ENCODE data around the gene TOM1L2.

DNA sequence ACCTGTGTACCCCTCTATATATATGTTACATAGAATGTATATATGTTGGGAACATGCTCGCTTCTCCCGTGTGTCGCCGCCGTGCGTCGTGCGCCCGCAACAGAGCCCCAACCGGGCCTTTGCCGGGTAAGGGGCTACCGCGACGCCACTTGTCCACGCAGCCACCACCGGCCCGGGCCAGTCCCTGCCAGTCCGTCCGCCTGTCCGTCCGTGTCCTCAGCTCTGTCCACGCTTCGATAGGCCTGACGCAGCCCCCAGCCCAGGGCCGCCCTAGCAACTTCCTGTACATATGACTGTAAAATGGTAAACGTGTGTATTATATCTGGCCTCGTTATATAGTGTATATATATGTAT is 161.3 kb downstream of the TOM1L2 start:
- TF ChIP-seq, protein P1, sequence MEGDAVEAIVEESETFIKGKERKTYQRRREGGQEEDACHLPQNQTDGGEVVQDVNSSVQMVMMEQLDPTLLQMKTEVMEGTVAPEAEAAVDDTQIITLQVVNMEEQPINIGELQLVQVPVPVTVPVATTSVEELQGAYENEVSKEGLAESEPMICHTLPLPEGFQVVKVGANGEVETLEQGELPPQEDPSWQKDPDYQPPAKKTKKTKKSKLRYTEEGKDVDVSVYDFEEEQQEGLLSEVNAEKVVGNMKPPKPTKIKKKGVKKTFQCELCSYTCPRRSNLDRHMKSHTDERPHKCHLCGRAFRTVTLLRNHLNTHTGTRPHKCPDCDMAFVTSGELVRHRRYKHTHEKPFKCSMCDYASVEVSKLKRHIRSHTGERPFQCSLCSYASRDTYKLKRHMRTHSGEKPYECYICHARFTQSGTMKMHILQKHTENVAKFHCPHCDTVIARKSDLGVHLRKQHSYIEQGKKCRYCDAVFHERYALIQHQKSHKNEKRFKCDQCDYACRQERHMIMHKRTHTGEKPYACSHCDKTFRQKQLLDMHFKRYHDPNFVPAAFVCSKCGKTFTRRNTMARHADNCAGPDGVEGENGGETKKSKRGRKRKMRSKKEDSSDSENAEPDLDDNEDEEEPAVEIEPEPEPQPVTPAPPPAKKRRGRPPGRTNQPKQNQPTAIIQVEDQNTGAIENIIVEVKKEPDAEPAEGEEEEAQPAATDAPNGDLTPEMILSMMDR (conservative IDR thresholded peaks at IDR 0.05 in 1 of 2, IDR thresholded peaks at IDR 0.05 in 1 of 2; ENCODE audit: low read depth in 1 of 2, low read length in 2 of 2) = no peak
- no peak for TF ChIP-seq EZH2 (IDR thresholded peaks at IDR 0.05; ENCODE audit: low read length, missing control alignments)

Data from fibroblast of lung (primary cell).